CD4-positive, alpha-beta T cell treated with Interleukin-6 for 4 hours (primary cell): ENCODE measurements around the gene ADIPOR2.
"Not testable (repeated sequence)": the region's sequence is repeated elsewhere in the genome, so short reads cannot be mapped to it uniquely, and the experiment has no call there.

ENCODE experiments used
- DNase-seq: peaks from one replicate; pipeline ENCODE4 v3.0.0-alpha.2; 2020; ENCODE audit warnings: mixed read lengths

The ADIPOR2 gene

DNA sequence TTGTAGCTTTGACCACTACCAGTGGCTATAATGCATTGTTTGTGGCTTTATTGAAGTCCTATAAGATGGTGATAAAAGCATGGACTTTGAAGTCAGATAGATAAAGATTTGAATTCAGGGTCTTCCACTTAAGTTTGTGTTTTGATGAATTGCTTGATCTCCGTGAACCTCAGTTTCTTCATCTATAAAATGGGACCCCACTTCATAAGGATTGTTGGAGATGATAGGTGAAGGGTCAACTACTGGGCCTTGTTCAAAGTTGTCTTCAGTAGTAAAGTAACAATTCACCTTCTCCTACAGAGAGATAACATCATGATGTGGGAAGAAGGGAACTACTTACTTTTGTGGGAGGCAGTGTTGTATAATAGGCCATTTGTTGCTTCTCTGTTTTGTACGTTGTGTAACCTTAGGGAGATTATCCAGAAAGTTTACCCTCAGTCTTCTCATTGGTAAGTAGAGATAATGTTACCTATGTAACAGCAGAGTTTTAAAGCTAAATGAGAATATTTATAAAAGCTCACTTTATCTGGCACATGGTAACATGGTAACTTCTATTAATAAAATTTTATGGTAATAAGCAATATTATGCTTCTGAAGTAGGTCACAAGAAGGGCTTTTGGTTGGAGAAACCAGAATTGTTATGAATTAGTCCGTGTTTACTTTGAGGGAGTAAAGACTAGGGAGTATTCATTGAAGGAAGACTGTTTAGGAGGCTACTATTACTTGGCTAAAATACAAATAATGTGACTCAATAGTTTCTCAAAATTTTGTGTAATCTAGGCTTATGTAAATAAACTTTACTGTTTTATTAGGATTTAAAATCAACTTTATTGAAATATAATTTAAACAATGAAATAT is 15.1 kb downstream of the ADIPOR2 start:
- no peak for DNase-seq

DNA sequence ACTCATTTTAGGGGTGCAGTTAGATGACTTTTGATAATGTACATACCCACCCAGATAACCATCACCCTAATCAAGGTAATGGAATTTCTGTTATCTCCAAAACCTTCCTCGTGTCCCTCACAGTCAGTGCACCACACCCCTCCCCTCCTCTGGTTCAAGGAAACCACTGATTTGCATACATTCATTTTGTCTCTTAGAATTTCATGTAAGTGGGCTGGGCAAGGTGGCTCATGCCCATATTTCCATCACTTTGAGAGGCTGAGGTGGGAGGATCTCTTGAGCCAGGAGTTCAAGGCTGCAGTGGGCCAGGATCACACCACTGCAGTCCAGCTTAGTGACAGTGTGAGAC is 15.7 kb downstream of the ADIPOR2 start:
- DNase-seq = no peak

DNA sequence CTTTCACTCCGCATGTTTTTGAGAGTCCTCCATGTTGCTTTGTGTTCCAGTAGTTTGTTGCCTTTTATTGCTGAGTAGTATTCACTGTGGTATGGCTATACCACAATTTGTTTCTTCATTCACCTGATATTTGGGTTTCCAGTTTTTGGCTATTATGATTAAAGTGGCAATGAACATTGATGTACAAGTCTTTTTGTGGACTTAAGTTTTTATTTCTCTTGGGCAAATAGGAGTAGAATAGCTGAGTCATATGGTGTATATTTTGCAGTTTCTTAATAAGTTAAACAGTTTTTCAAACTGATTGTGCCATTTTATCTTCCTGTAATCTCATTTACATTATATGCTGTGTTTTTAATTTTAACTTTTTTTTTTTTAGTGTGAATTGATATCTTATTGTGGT is 16.2 kb downstream of the ADIPOR2 start:
- no peak for DNase-seq

DNA sequence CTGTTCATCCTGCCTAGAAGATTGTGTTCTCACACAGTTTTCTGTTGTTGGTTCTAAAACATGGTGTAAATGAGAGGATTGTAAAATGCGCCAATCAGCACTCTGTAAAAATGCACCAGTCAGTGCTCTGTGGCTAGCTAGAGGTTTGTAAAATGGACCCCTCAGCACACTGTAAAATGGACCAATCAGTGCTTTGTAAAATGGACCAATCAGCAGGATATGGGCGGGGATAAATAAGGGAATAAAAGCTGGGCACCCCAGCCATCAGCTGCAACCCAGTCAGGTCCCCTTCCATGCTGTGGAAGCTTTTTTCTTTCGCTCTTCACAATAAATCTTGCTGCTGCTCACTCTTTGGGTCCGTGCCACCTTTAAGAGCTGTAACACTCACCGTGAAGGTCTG is 19.1 kb downstream of the ADIPOR2 start:
- DNase-seq = not testable (repeated sequence)

DNA sequence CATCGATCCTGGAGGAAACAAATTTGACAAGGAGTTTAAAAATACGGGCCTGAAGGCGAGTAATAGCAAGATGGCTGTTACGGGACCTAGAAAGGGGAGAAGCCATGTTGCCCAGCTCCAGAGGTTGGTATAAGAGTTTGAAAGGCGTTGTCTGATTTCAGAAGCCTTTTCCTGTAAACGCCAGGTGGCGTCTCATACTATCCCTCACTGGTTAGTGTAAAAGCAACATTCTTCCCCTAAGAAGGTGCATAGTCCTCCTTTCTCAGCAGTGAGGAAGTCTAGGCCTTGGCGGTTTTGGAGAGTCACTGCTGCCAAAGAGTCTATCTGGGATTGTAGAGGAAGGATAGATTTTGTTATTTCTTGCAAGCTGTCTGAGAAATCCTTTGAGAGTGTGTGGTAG is 20.0 kb downstream of the ADIPOR2 start:
- not testable (repeated sequence) for DNase-seq

DNA sequence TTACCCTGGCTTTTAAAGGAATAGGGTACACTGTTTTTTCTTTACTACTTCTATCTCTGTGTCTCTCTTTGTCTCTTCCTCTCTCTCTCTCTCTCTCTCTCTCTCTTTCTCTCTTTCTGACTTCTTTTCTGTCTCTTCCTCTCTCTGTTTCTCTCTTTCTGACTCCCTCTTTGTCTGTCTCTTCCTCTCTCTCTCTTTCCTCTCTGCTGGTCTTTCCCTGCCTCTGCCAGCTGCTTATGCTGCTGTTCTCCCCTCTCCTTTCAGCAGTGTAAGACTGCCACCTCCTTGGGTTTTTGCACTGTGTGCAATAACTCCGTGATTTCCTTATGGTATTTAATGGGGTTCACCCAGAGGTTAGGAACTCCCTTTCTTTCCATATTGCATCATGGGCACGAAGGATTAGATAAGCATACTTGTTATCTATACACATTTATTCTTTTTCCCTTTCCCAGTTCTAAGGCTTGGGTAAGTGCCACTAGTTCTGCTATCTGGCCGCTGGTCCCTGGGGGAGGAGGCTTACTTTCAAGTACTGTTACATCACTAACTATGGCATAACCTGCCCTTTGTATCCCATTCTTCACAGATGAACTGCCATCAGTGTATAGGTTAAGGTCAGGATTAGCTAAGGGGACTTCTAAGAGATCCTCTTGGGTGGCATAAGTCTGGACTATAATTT is 20.8 kb downstream of the ADIPOR2 start:
- DNase-seq = not testable (repeated sequence)

DNA sequence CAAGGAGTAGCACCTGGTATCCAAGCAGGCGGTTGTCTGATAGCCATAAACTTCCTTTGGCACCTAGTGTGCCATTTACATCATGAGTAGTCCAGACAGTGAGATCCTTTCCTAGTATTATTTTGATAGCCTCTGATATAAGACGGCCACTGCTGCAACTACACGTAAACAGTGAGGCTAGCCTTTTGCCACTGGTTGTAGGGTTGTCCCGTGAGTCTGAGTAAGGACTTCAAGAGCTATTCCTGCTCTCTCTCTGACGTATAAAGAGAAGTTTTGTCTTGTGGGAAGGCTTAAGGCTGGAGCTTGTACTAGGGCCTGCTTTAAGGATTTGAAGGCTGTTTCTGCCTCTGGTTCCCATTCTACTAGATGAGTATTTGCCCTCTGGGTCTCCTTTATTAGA is 21.4 kb downstream of the ADIPOR2 start:
- not testable (repeated sequence) for DNase-seq

DNA sequence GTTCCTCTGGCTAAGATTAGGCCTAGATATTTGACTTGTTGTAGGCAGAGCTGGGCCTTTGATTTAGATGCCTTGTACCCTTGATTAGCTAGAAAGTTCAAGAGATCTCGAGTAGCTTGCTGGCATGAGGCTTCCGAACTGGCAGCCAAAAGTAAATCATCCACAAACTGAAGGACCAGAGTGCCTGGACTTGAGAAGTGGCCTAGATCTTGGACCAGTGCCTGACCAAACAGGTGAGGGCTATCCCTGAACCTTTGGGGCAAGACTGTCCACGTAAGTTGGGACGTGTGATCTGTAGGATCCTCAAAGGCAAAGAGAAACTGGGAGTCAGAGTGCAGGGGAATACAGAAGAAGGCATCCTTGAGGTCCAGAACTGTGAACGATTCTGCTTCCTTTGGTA is 22.0 kb downstream of the ADIPOR2 start:
- not testable (repeated sequence) for DNase-seq

DNA sequence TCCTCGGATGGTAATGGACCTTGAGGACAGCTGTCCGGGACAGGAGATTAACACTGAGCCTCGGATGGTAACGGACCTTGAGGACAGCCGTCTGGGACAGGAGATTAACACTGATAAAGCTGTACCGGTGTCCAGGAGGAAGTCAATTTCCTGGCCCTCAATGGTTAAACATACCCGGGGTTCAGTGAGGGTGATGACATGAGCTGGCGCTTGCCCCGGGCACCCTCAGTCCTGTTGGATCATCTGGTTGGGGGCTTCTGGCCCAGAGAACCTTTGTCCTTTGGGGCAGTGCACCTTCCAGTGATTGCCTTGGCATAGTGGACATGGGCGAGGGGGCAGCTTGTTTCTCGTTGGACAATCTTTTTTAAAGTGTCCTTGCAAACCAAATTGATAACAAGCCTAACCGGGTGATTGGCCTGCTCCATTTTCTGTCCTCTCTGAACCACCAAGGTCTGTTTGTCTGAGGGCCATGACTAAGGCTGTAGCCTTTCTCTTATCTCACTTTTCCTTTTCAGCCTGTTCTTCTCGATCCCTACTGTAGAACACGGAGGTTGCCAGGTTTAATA is 23.0 kb downstream of the ADIPOR2 start:
- DNase-seq = not testable (repeated sequence)

DNA sequence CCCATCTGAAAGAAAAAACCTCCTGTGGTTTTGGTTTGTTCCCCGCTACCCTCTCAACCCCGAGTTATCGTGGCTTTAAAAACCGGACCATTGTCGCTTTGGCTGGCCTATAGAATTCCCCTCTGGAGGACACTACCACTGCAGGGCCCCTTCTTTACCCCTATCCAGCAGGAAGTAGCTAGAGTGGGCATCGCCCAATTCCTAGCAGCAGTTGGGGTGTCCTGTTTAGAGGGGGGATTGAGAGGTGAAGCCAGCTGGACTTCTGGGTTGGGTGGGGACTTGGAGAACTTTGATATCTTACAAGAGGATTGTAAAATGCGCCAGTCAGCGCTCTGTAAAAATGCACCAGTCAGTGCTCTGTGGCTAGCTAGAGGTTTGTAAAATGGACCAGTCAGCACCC is 24.6 kb downstream of the ADIPOR2 start:
- DNase-seq = not testable (repeated sequence)

DNA sequence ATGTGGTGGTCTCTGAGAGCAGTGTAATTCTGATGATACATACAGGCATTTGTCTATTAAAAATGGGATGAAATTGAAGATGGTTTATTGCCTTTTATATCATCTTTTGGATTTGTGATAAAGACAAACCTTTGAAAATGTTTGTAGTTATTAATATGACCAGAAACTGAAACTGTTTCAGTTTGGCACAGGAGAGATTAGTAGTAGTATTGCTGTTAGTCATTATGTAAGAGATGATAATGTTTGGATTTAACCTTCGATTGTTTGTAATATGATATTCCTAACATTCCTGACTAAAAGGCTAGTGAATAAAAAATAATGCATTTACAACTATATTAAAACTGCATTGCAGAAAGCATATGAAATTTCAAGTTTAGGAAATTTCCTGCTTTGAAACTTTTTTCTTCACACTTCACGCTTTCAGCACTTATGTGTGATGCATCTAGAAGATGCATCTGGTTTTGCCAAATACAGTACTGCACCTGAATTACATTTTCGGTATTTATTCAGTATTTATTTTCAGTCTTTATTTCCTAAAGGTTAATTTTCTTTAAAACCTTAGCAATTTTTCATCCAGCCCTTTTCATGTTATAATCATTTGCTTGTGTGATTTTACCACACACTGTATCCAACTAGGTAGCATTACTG is 25.5 kb downstream of the ADIPOR2 start:
- no peak for DNase-seq

DNA sequence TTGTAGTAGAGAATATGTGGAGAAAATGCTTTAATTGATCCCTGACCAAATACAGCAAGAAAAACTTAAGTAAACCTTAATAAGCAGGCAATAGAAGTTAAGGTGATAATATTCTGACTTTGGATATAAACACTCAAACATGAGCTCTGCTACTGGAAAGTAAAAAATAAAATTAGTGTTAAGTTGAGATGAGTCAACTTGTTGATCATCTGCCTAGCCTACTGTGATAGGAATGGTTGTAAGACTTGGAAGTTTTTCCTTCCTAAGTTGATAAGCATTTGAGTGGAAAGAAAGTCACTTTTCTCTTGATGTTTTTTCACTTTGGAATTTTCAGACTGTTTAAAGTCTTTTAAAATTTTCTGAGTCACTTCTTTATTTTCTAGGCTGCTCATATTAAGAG is 26.0 kb downstream of the ADIPOR2 start:
- no peak for DNase-seq

DNA sequence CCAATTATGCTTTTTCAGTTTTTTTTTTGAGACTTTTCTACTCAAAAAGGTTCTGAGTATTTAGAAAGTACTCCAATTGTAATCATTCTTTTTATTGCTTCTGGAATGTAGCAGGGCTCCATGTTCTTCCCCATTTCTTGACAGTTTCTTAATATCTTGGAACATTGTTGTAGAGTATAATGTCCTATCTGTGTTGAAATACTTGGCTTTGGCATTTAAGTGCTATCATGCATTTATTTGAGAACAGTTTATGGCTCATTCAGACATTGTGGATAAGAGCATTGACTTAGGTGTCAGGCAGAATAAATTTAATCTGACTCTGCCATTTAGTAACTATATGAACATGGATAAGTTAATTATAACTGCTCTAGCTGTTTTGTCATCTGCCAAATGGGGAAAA is 28.3 kb downstream of the ADIPOR2 start:
- DNase-seq = no peak

DNA sequence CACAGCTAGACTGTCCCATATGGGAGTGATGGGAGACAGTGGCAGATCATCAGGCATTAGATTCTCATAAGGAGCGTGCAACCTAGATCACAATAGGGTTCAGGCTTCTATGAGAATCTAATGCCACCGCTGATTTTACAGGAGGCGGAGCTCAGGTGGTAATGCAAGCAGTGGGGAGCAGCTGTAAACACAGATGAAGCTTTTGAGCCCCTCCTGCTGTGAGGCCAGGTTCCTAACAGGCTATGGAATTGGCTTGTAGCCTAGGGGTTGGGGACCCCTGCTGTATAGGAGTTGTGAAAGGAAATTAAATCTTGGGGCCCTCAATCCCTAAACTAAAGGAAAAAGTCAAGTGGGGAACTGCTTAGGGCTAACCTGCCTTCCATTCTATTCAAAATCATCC is 29.6 kb downstream of the ADIPOR2 start:
- DNase-seq = no peak

DNA sequence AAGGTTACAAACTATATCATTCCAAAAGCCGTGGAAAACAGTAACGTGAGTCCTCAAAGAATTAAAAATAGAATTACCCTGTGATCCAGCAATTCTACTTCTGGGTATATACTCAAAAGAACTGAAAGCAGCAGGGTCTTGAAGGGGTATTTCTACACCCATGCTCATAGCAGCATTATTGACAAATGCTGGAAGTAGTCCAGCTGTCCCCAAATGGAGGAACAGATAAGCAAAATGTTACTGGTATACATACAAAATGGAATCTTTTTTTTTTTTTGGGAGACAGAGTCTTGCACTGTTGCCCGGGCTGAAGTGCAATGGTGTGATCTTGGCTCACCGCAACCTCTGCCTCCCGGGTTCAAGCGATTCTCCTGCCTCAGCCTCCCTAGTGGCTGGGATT is 32.9 kb downstream of the ADIPOR2 start:
- DNase-seq = no peak

DNA sequence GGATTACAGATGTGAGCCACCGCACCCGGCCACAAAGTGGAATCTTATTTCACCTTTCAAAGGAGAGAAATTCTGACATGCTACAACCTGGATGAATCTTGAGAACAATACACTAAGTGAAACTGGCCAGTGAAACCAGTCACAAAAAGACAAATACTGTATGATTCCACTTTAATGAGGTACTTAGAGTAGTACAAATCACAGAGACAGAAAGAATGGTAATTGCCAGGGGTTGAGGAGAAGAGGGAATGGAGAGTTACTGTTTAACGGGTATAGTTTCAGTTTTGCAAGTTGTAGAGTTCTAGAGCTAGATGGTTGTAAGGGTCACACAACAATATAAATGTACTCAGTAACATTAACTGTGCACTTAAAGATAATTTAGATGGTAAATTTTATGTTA is 33.4 kb downstream of the ADIPOR2 start:
- no peak for DNase-seq

DNA sequence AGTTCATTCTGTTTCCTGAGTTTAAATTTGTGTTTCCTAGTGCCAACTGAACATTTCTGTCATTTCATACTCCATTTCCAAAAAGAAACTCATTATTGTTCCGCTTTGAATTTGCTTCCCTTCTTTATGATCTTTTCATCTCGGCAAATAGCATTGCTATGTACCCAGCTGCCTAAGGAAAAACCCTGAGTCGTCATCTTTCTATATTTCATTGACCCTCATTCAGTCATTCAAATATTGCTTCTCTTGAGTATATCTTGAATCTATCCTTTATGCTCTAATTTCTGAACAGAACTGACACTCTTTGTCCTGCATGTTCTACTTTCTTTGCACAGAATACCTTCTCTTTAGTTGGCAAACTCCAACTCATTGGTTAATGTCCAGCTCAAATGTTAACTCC is 35.9 kb downstream of the ADIPOR2 start:
- DNase-seq = no peak

DNA sequence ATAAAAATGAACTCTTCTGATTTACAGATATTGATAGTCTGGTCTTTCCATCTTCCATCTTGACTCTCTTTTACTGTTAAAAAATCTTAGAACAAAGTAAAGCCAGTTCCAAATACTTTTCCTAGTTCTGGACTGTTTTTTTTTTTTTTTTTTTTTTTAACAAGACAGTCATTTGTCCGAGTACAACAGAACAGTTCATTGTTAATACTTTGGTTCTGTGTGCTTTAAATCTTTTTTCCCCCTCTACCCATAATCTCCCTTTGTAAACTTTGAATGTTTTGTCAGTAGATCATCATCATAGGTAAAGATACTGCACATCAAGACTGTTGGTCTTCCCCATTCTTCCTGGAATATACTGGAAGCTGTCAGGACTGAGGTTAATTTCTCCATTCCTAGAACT is 38.0 kb downstream of the ADIPOR2 start:
- no peak for DNase-seq

DNA sequence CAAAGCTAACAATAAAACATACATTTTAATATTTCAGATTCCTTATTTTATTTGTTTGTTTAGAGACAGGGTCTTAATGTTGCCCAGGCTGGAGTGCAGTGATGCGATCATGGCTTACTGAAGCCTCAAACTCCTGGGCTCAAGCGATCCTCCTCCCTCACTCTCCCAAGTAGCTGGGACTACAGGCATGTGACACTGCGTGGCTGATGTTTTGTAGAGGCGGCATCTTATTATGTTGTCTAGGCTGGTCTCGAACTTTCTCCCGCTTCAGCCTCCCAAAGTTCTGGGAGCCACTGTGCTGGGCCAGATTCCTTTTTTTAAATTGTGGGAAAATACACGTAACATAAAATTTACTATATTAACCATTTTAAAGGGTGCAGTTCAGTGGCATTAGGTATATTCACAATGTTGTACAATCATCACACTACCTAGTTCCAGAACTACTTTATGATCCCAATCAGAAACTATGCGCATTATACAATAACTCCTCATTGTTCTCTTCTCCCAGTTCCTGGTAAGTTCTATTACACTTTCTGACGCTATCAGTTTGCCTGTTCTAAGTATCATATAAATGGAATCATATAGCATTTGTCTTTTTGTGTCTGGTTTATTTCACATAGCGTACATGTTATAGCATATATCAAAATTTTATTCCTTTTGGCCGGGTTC is 40.3 kb downstream of the ADIPOR2 start:
- no peak for DNase-seq

DNA sequence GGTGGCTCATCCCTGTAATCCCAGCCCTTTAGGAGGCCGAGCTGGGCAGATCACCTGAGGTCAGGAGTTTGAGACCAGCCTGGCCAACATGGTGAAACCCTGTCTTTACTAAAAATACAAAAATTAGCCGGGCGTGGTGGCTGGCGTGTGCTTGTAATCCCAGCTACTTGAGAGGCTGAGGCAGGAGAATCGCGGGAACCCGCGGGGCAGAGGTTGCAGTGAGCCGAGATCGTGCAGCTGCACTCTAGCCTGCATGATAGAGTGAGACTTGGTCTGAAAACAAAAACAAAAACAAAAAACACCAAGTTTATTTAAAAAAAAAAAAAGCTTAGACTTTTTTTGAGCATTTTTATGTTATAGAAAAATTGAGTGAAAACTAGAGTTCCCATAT is 40.8 kb downstream of the ADIPOR2 start:
- not testable (repeated sequence) for DNase-seq

DNA sequence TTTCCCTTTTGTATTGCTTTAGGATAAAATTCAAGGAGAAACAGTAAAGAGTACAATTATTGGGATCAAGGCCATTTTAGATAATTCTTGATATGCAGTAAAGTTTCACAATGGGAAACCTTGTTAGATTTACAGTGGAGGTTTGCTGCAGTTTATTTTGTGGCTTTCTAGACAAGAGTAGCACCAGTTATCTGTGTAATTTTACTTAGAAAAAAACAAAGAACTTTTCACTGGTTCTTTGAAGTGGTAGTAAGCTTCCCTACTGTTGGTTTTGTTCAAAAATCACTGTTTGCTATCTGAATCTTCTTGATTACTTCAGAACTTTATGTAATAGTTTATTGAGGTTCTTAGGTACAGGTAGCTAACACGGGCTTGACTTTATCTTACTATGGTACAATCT is 42.0 kb downstream of the ADIPOR2 start:
- DNase-seq = no peak

DNA sequence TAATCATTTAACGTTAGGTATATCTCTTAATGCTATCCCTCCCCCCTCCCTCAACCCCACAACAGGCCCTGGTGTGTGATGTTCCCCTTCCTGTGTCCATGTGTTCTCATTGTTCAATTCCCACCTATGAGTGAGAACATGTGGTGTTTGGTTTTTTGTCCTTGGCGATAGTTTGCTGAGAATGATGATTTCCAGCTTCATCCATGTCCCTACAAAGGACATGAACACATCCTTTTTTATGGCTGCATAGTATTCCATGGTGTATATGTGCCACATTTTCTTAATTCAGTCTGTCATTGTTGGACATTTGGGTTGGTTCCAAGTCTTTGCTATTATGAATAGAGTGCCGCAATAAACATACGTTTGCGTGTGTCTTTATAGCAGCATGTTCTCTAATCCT is 42.8 kb downstream of the ADIPOR2 start:
- DNase-seq = not testable (repeated sequence)

DNA sequence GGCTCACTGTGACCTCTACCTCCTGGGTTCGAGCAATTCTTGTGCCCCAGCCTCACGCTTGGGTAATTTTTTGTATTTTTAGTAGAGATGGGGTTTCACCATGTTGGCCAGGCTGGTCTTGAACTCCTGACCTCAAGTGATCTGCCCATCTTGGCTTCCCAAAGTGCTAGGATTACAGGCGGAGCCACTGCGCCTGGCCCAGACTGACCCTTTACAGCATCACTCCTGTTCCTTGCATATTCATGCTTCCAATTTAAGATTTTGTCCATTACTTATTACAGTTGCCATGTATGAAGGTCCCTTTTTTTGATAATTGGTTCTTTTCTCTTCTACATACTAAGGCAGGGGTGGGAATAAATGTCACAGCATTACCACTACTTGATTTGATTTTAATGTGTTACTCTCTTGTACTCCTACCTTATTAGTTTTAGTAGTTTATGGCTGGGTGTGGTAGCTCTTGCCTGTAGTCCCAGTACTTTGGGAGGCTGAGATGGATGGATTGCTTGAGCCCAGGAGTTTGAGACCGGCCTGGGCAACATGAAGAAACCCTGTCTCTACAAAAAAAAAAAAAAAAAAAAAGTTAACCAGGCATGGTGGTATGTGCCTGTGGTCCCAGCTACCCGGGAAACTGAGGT is 46.9 kb downstream of the ADIPOR2 start:
- DNase-seq = no peak
